ENCODE measurements around the gene OSBPL10. TPM values are rescaled to one million over a fixed set of nuclear protein-coding genes. Genes with fewer than 3 reads are reported as not detected.
"Not testable (repeated sequence)": the region's sequence is repeated elsewhere in the genome, so short reads cannot be mapped to it uniquely, and the experiment has no call there.

Gene OSBPL10
- total RNA-seq, 2 experiments from 2014 or later: 6.1 to 6.4 TPM

DNA sequence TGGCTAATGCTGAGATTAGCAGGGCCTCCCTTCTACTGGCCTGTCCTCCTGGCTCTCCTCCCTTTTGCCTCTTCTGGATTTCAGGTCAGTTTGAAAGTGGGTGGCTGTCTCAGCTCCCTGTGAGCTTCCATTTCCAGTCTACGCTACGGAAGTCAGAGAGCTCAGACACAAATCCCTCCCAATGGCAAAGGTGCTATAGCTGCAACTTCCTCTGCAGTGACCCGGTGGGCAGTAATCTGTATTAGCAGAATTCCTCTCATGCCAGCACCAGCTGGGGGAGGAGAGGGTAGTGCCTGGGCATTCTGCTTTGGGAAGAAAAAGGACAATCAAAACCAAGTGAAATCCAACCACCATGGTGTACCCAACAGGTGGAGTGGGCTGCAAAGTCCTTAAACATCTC lies 276.9 kb downstream of the OSBPL10 start:
- CTCF ChIA-PET: interaction anchor here (1.1 to 1.8 kb wide), 2 partner anchors 8 to 70 kb away, joined by 3 to 6 read pairs; no protein-coding TSS in a partner anchor
- H3K4me3 Mint-ChIP-seq: no peak overlapping the region
- no peaks in the 10 kb centered on the region for H3K36me3 Mint-ChIP-seq (ENCODE audit: low read depth)
- peaks cover 13% of the 10 kb centered on the region for H3K4me1 Mint-ChIP-seq (ENCODE audit: low read depth)
- H3K27me3 Mint-ChIP-seq (ENCODE audit: low read depth): peaks cover 7% of the 10 kb centered on the region
- H3K9me3 Mint-ChIP-seq: no peaks in the 10 kb centered on the region
- H3K27ac Mint-ChIP-seq: no peak overlapping the region
- intact Hi-C loops (cut with micrococcal nuclease): loop anchor here (1.0 to 5.0 kb wide), 10 partner anchors 52 to 937 kb away; partner anchors contain the start of gene STT3B
- DNase-seq: no peak

- H3K9me3 Mint-ChIP-seq: no peaks in the 10 kb centered on the region
Observed at GRCh38 chr3:31701286-31701685, 279.8 kb downstream of the OSBPL10 start.

DNA sequence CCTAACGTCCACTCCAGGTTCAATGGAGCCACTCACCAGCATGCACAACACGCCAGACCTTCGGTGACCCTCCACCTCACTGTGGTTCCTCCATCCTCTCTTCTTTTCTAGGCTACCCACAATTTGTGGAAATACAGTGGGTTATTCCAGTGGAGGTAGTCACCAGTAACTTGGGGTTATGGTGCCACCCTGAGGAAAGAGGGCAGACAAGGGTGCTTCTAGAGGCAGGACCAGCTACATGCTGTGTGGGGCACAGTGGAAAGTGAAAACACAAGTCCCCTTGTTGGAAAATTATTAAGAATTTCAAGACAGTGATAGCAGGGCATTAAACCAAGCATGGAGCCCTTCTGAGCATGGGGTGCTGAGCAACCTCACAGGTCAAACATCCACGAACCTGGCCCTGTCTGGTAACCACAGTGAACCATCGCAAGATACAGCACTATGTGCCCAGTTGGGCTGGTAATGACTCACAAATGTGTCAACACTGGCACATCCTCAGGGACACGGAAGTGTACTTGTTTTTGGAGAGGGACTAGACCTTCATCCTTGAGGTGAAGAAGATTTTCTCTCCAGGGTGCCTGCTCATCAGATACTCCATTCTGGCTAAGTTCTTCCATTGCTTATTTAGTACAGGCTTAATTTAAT lies 281.6 kb downstream of the OSBPL10 start:
- Mint-ChIP-seq H3K4me1 (ENCODE audit: low read depth) (peaks cover 4% of the 10 kb centered on the region), H3K27me3 (ENCODE audit: low read depth) (peaks cover 5% of the 10 kb centered on the region), H3K9me3 (no peaks in the 10 kb centered on the region), H3K27ac (no peak overlapping the region), H3K4me3 (no peak overlapping the region), H3K36me3 (ENCODE audit: low read depth) (no peaks in the 10 kb centered on the region)
- intact Hi-C loops (cut with micrococcal nuclease): loop anchor here (5.0 to 10.0 kb wide), 2 partner anchors 132 to 335 kb away; no protein-coding TSS in a partner anchor
- DNase-seq: peak; percentile 31
- CTCF ChIA-PET: no interaction called here

More at GRCh38 chr3:31701286-31701685, 279.8 kb downstream of the OSBPL10 start:
- no peaks in the 10 kb centered on the region for H3K36me3 Mint-ChIP-seq (ENCODE audit: low read depth)
- H3K4me1 Mint-ChIP-seq (ENCODE audit: low read depth): peaks cover 13% of the 10 kb centered on the region
- intact Hi-C loops (cut with micrococcal nuclease): loop anchor here (5.0 kb wide), 3 partner anchors 239 to 934 kb away; no protein-coding TSS in a partner anchor
- H3K27me3 Mint-ChIP-seq (ENCODE audit: low read depth): peaks cover 7% of the 10 kb centered on the region
- CTCF ChIA-PET: no interaction called here
- DNase-seq: no peak
- H3K27ac Mint-ChIP-seq: no peak overlapping the region
- no peak overlapping the region for H3K4me3 Mint-ChIP-seq

- intact Hi-C loops (cut with micrococcal nuclease): loop anchor here (5.0 to 10.0 kb wide), 2 partner anchors 130 to 332 kb away; no protein-coding TSS in a partner anchor
- H3K9me3 Mint-ChIP-seq: no peaks in the 10 kb centered on the region
- DNase-seq: no peak
- CTCF ChIA-PET: interaction anchor here (1.0 to 1.8 kb wide), 4 partner anchors 8 to 146 kb away, joined by 3 to 6 read pairs (median 4); no protein-coding TSS in a partner anchor
- H3K36me3 Mint-ChIP-seq (ENCODE audit: low read depth): no peaks in the 10 kb centered on the region
- H3K27me3 Mint-ChIP-seq (ENCODE audit: low read depth): no peaks in the 10 kb centered on the region
- no peak overlapping the region for H3K27ac Mint-ChIP-seq
- no peaks in the 10 kb centered on the region for H3K4me1 Mint-ChIP-seq (ENCODE audit: low read depth)
- H3K4me3 Mint-ChIP-seq: no peak overlapping the region
Observed at GRCh38 chr3:31696815-31697548, 284.1 kb downstream of the OSBPL10 start.

DNA sequence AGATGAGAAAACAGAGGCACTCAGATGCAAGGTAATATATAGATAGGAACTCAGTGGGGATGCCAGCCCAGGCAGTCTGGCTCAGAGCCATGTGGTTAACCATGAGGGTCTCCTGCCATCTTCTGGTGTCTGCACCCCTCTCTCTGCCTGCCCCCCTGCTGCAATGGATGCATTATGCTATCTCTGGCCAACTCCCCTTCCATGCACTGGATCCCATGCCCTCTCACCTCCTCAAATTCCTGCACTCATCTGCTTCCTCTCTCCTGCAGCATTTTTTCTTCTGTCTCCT lies 285.1 kb downstream of the OSBPL10 start:
- Mint-ChIP-seq H3K27ac (no peak overlapping the region), H3K36me3 (ENCODE audit: low read depth) (no peaks in the 10 kb centered on the region), H3K4me3 (no peak overlapping the region), H3K4me1 (ENCODE audit: low read depth) (no peaks in the 10 kb centered on the region), H3K9me3 (no peaks in the 10 kb centered on the region), H3K27me3 (ENCODE audit: low read depth) (no peaks in the 10 kb centered on the region)
- intact Hi-C loops (cut with micrococcal nuclease): loop anchor here (5.0 to 10.0 kb wide), 2 partner anchors 129 to 331 kb away; no protein-coding TSS in a partner anchor
- DNase-seq: no peak
- CTCF ChIA-PET: interaction anchor here (1.2 to 1.8 kb wide), 4 partner anchors 9 to 144 kb away, joined by 4 to 6 read pairs (median 4); no protein-coding TSS in a partner anchor

GRCh38 chr3:31695280-31696008 lies 285.6 kb downstream of the OSBPL10 start:
- CTCF ChIA-PET: interaction anchor here (0.9 to 1.8 kb wide), 5 partner anchors 9 to 143 kb away, joined by 3 to 6 read pairs (median 4); no protein-coding TSS in a partner anchor
- Mint-ChIP-seq H3K27ac (no peak overlapping the region), H3K36me3 (ENCODE audit: low read depth) (no peaks in the 10 kb centered on the region), H3K4me1 (ENCODE audit: low read depth) (no peaks in the 10 kb centered on the region), H3K27me3 (ENCODE audit: low read depth) (no peaks in the 10 kb centered on the region), H3K9me3 (no peaks in the 10 kb centered on the region), H3K4me3 (no peak overlapping the region)
- intact Hi-C loops (cut with micrococcal nuclease): loop anchor here (1.0 to 10.0 kb wide), 4 partner anchors 85 to 331 kb away; no protein-coding TSS in a partner anchor
- peak; percentile 68 for DNase-seq

GRCh38 chr3:31693346-31693745 lies 287.7 kb downstream of the OSBPL10 start:
- Mint-ChIP-seq H3K4me3 (no peak overlapping the region), H3K36me3 (ENCODE audit: low read depth) (no peaks in the 10 kb centered on the region), H3K9me3 (peaks cover 9% of the 10 kb centered on the region), H3K4me1 (ENCODE audit: low read depth) (peaks cover under 1% of the 10 kb centered on the region), H3K27ac (no peak overlapping the region), H3K27me3 (ENCODE audit: low read depth) (no peaks in the 10 kb centered on the region)
- CTCF ChIA-PET: interaction anchor here (0.6 kb wide), 1 partner anchor 69 kb away, joined by 3 read pairs; no protein-coding TSS in a partner anchor
- no peak for DNase-seq
- intact Hi-C loops (cut with micrococcal nuclease): loop anchor here (10.0 kb wide), 1 partner anchor 329 kb away; no protein-coding TSS in a partner anchor

DNA sequence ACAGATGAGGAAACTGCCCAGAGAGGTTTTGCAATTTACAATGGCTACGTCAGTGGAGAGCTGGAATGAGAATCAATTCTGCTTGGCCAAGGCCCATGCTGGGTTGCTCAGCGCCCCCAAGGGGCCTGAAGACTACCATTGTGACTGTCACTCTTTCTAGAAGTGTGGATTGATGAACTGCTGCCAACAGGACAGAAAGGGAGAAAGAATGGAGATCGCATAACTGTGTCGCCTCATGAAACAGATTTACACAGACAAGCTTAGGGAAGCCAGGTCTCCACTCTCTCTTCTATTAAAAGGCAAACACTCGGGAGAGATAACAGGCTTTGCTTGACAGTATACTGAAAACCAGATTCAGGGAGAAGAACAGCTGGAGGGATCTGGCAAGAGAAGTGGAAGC lies 288.3 kb downstream of the OSBPL10 start:
- peaks cover 9% of the 10 kb centered on the region for H3K9me3 Mint-ChIP-seq
- H3K4me1 Mint-ChIP-seq (ENCODE audit: low read depth): peaks cover 3% of the 10 kb centered on the region
- DNase-seq: peak; percentile 18
- CTCF ChIA-PET: interaction anchor here (0.6 to 1.4 kb wide), 4 partner anchors 9 to 68 kb away, joined by 3 read pairs; no protein-coding TSS in a partner anchor
- no peak overlapping the region for H3K4me3 Mint-ChIP-seq
- no peaks in the 10 kb centered on the region for H3K36me3 Mint-ChIP-seq (ENCODE audit: low read depth)
- H3K27ac Mint-ChIP-seq: no peak overlapping the region
- H3K27me3 Mint-ChIP-seq (ENCODE audit: low read depth): no peaks in the 10 kb centered on the region
- intact Hi-C loops (cut with micrococcal nuclease): loop anchor here (10.0 kb wide), 1 partner anchor 328 kb away; no protein-coding TSS in a partner anchor

GRCh38 chr3:31690771-31691170 lies 290.3 kb downstream of the OSBPL10 start:
- intact Hi-C loops (cut with micrococcal nuclease): loop anchor here (10.0 kb wide), 1 partner anchor 326 kb away; no protein-coding TSS in a partner anchor
- Mint-ChIP-seq H3K27ac (no peak overlapping the region), H3K9me3 (peaks cover 9% of the 10 kb centered on the region), H3K27me3 (ENCODE audit: low read depth) (no peaks in the 10 kb centered on the region), H3K36me3 (ENCODE audit: low read depth) (no peaks in the 10 kb centered on the region), H3K4me3 (no peak overlapping the region), H3K4me1 (ENCODE audit: low read depth) (peaks cover 3% of the 10 kb centered on the region)
- CTCF ChIA-PET: no interaction called here
- DNase-seq: no peak

GRCh38 chr3:31689523-31689922 lies 291.5 kb downstream of the OSBPL10 start:
- H3K36me3 Mint-ChIP-seq (ENCODE audit: low read depth); H3K4me1 Mint-ChIP-seq (ENCODE audit: low read depth); H3K4me3 Mint-ChIP-seq; H3K27ac Mint-ChIP-seq; DNase-seq; H3K9me3 Mint-ChIP-seq; H3K27me3 Mint-ChIP-seq (ENCODE audit: low read depth); intact Hi-C loops (cut with micrococcal nuclease): not testable (repeated sequence)
- CTCF ChIA-PET: interaction anchor here (0.8 kb wide), 1 partner anchor 40 kb away, joined by 5 read pairs; no protein-coding TSS in a partner anchor

DNA sequence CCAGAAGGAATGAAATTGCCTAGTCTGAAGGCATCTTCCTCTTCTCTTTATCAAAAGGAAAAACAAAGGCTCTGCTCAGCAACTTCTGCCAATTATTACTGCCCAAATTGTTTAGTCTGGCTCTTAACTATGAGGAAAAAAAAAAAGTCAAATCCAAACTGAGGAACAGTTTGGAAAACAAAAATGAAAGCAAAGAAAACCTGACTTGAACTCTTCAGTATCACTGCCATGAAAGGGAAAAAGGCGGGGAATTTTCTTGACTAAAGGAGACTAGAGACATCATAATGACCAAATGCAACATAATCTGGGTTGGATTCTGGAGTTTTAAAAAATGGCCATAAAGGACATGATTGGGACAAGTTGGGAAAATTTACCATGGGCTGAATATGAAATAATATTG lies 292.1 kb downstream of the OSBPL10 start:
- H3K27me3 Mint-ChIP-seq (ENCODE audit: low read depth): no peaks in the 10 kb centered on the region
- no peak overlapping the region for H3K4me3 Mint-ChIP-seq
- H3K36me3 Mint-ChIP-seq (ENCODE audit: low read depth): no peaks in the 10 kb centered on the region
- CTCF ChIA-PET: interaction anchor here (0.8 kb wide), 1 partner anchor 41 kb away, joined by 5 read pairs; no protein-coding TSS in a partner anchor
- no peak overlapping the region for H3K27ac Mint-ChIP-seq
- H3K4me1 Mint-ChIP-seq (ENCODE audit: low read depth): peaks cover 3% of the 10 kb centered on the region
- H3K9me3 Mint-ChIP-seq: peaks cover 9% of the 10 kb centered on the region
- DNase-seq: no peak
- intact Hi-C loops (cut with micrococcal nuclease): no loop called here

All from activated naive CD4-positive, alpha-beta T cell treated with anti-CD3 and anti-CD28 coated beads for 36 hours (primary cell).